CD4-positive, alpha-beta T cell treated with Interleukin-1 beta for 1 hour (primary cell): ENCODE measurements around the gene TXNDC5.
"Not testable (repeated sequence)": the region's sequence is repeated elsewhere in the genome, so short reads cannot be mapped to it uniquely, and the experiment has no call there.

Experiments used
- DNase-seq, 2 donors: peaks; one replicate each; pipeline ENCODE4 v3.0.0-alpha.2; 2020 to 2022

Gene TXNDC5

GRCh38 chr6:7912736-7913517 lies 2.3 kb upstream of the TXNDC5 start:
- DNase-seq: no peak

DNA sequence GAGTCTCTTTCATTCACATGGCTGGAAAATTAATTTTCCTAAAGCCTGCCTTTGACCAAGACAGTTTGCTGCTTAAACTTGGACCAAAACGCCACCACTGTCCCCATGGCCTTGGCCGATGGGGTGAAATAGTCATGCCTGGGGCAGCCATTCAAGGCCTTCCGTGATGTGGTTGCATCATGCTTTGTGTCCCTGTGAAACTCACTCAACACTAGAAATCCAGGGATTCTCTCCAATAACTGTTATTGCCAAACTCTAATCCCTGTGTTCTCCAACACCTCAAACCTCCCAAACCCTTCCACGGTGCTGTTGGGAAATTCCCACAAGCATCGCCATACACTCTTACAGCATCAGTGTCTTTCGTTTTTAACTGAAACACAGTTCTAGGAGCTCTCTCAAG lies 1.4 kb upstream of the TXNDC5 start:
- DNase-seq: no peak

DNA sequence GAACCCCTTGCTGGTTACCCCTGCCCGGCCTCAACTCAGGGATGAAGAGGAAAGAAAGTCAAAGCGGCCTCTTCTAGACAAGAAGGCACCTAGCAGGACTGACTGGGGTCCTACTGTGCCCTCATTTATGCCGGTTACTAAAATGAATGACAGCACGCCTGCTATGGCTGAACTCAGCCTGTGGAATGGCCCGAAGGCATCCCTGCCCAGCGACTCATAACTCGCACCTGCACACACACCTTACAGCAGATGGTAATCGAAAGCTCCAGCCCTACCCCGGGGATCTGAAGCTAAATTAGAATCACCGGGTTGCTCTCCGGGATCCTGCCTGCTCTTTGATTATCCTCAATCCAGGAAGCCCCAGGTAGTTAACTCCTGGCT lies 747 bp upstream of the TXNDC5 start:
- DNase-seq: no peak

DNA sequence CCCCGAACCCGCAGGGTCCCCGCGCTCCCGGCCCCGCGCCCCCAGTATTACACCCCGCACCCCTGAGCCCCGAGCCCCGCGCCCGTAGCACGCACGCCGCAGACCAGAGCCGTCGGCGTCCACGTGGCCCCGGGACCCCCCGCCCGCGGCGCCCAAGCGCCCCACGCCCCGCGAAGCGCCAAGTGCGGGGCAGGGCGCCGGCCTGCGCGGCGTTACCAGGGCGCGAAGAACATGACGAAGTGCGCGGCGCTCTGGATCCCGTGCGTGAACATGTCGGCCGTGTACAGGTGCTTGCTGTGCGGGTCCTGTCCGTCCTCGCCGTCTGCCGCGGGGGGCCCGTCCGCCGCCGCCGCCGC lies 312 bp downstream of the TXNDC5 start:
- DNase-seq: no peak

- DNase-seq: peak; percentile 12 to 16
Observed at GRCh38 chr6:7909323-7910276, 988 bp downstream of the TXNDC5 start.

DNA sequence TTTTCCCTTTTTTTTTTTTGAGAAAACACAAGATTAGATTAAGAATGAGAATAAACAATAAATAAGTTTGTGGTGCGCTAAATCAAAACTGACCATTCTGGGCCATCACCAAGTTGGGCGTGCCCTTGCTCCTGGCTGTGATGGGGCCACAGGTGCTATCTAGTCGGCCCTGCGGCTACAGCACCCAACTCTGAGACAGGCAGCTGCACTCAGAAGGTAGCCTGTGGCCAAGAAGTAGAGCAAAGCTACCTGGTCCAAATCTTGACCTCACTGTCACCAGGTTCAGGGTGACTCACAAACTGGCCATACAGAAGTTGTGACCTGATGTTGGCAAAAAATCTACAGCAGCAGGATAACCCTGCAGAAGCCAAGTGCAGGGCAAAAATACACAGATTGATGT lies 3.4 kb downstream of the TXNDC5 start:
- no peak for DNase-seq

DNA sequence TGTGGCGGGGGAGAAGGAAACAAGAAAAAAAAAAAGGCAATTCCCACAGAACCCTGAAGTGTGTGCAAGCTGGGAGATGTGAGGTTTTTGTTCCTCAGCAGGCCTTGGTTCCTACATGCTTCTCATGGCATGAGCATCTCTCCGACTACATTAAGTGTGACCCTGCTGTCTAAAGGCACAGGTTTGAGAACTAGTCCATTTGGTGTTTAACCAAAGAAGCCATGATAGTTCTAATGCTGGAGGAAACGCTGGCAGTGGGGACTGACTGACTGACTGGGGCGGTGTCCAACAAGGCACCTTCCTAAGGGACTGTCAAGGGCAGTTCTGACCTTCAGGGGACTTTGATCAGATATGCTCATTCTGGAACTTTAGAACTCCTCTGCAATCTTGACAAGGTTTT lies 3.8 kb downstream of the TXNDC5 start:
- DNase-seq: no peak

- DNase-seq: no peak
Observed at GRCh38 chr6:7905416-7905815, 5.2 kb downstream of the TXNDC5 start.

DNA sequence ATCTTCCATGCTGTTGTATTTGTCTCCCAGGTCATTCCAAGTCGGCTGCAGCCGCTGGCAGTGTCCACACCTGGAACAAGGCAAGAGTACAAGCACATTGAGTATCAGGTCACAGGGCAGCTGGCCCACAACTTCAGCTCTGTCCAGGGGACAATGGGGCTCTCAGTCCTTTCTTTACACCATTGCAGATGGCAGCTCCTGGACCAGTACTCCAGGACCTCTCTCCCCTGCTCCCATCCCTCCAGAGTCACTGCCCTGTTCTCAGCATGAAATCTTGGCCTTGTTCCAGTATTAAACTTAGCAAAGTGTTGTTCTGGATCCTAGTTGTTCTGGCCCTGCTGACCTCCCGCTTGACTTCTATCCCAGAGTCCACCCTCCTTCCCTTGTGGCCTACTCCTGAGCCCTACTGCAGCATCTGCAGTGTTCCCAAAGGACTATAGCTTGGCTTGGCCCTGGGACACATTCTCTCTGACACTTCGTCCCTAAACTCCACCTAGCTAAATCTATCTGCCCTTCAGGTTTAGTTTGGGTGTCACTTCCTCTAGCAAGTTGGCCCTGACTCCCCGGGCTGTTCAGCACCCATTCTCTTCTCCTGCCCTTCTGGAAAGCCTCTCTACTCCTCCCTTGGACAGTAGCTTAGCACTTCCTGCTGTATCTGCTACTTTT lies 5.8 kb downstream of the TXNDC5 start:
- DNase-seq: no peak

DNA sequence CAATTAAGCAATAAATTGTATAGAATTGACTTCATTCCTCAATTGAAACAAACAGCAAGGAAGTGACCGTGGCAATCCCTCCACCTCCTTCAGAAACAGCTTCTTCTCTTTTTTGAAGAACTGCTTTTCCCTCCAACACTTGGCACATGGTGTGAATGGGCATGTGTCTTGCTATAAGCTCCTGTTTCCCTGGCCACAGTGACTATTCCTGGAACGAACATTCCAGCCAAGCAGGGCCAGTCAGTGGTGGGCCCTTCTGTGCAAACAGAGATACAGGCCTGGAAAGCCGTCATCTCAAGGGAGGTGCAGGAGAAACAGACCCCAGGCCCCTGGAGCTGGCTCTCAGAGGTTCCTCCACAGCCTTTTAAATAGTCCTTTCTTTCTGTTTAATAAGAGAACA lies 6.9 kb downstream of the TXNDC5 start:
- no peak for DNase-seq

DNA sequence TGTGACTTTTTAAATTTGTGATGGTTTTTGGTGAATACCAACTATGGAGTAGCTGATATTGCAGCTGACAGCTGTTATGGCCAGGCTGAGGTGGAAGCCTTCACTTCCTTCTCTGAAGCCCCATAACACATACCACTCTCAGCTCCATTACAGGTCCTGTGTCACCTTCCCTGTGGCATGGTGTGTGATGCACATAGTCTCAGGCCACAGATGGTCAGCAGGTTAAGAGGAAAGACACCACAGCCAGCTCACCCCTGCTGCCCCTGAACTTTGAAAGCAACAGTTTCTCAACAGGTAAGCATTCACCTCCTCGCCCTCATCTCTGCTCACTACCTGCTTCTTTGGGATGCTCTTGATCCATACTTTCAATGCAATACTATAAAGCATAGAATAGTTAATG lies 7.7 kb downstream of the TXNDC5 start:
- no peak for DNase-seq

- no peak for DNase-seq
Observed at GRCh38 chr6:7902221-7902620, 8.4 kb downstream of the TXNDC5 start.

GRCh38 chr6:7901780-7902179 lies 8.8 kb downstream of the TXNDC5 start:
- DNase-seq: no peak

- no peak for DNase-seq
Observed at GRCh38 chr6:7901056-7901455, 9.5 kb downstream of the TXNDC5 start.

GRCh38 chr6:7900621-7901020 lies 10.0 kb downstream of the TXNDC5 start:
- no peak for DNase-seq

DNA sequence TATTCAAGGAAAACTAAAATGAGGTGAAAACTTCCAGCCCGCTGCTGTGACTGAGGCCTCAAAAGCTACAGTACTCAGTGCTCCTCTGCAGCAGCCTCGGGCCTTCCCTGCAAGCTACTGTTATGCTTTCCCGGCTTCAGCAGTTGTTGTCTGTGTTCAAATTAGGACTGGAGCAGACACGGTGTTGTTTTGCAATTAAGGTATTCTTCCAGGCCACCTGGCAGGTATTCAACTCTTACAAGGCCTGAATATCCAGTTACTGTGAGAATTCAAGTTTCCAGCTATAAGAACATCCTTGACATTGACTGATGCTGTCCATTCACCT lies 10.7 kb downstream of the TXNDC5 start:
- DNase-seq: no peak

- DNase-seq: no peak
Observed at GRCh38 chr6:7899101-7899888, 11.3 kb downstream of the TXNDC5 start.

DNA sequence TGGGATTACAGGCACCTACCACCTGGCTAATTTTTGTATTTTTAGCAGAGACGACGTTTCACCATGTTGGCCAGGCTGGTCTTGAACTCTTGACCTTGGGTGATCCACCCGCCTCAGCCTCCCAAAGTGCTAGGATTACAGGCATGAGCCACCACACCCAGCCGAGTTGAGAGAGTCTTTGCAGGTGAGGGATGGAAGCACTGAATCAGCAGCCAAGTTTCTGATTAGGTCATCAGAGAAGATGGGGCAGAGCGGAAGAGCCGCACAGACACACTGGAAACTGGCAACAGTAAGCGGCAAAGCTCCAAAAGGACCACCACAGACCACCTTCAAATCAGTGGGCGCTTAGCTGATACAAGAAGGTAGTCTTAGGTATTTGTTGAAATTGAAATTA lies 12.4 kb downstream of the TXNDC5 start:
- not testable (repeated sequence) for DNase-seq

- no peak for DNase-seq
Observed at GRCh38 chr6:7897461-7898192, 13.0 kb downstream of the TXNDC5 start.

DNA sequence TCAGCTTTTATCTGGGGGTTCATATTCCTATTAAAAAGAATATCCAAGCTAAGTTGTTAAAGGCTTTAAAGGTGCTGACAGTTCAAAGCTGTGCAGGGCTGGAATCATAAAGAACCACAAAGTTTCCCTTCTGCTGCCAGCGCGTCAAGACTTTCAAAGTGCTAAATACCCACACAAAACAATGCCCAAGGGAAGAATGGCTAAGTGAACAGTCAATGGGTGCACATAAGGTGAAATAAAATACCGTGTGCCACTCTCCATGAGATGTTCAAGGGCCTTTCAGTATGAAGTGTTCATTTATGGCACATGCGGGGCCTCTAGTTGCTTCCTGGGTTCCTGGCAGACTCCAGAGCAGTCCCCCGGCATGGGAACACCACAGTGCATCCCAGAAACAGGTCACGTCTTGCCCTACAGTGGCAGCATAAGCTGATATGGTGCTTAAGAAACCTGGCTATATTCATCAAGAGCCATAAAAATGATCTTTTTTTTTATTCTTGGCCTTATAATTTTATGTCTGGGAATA lies 14.1 kb downstream of the TXNDC5 start:
- no peak for DNase-seq

DNA sequence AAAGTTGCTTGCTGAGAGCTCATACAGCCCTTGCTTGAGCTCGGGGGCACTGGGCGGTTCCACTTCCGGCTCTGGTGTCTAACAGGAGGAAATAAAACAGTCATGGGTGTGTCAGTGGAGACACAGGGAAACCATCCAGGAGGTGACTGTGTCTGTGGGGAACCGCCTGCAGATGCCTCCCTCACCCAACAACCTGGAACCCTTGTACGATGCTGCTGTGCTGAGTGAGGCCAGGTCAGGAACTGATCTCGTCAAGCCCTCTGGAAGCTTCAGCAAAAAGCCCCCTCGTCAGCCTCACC lies 15.5 kb downstream of the TXNDC5 start:
- DNase-seq: no peak
